Measurements from ENCODE around the gene EFNA2.

EFNA2 gene

GRCh38 chr19:1290703-1291651 is 5.3 kb downstream of the EFNA2 start:
- H3K9me3 ChIP-seq (ENCODE audit: control insufficient read depth in 5 of 5, low read length in 5 of 5) = no peaks in the 10 kb centered on the region
- H3K4me1 ChIP-seq (ENCODE audit: control insufficient read depth in 5 of 5, insufficient read depth in 5 of 5, low read length in 5 of 5) = peaks cover 0 to 17% (median 13%) of the 10 kb centered on the region in 5 donors
- no peak overlapping the region for H3K9ac ChIP-seq (ENCODE audit: low read length in 5 of 5)
- H3K4me3 ChIP-seq (ENCODE audit: low read depth in 1 of 5, low read length in 5 of 5) = no peak overlapping the region
- H3K27me3 ChIP-seq (ENCODE audit: control insufficient read depth in 5 of 5, insufficient read depth in 4 of 5, low read length in 5 of 5) = peaks cover 54 to 93% (median 83%) of the 10 kb centered on the region in 5 donors
- H3K36me3 ChIP-seq (ENCODE audit: control insufficient read depth in 5 of 5, insufficient read depth in 5 of 5, low read length in 5 of 5) = no peaks in the 10 kb centered on the region
- H3K27ac ChIP-seq (ENCODE audit: low read depth, low read length) = no peak overlapping the region

GRCh38 chr19:1291761-1292418 is 6.2 kb downstream of the EFNA2 start:
- no peak overlapping the region for H3K9ac ChIP-seq (ENCODE audit: low read length in 5 of 5)
- H3K27me3 ChIP-seq (ENCODE audit: control insufficient read depth in 5 of 5, insufficient read depth in 4 of 5, low read length in 5 of 5) = peaks cover 53 to 86% (median 77%) of the 10 kb centered on the region in 5 donors
- no peak overlapping the region for H3K4me3 ChIP-seq (ENCODE audit: low read depth in 1 of 5, low read length in 5 of 5)

GRCh38 chr19:1292419-1293151 is 6.9 kb downstream of the EFNA2 start:
- Histone ChIP-seq H3K9ac (ENCODE audit: low read length in 5 of 5) (no peak overlapping the region), H3K27ac (ENCODE audit: low read depth, low read length) (no peak overlapping the region), H3K36me3 (ENCODE audit: control insufficient read depth in 5 of 5, insufficient read depth in 5 of 5, low read length in 5 of 5) (no peaks in the 10 kb centered on the region), H3K4me3 (ENCODE audit: low read depth in 1 of 5, low read length in 5 of 5) (no peak overlapping the region), H3K9me3 (ENCODE audit: control insufficient read depth in 5 of 5, low read length in 5 of 5) (no peaks in the 10 kb centered on the region), H3K27me3 (ENCODE audit: control insufficient read depth in 5 of 5, insufficient read depth in 4 of 5, low read length in 5 of 5) (peaks cover 46 to 80% (median 70%) of the 10 kb centered on the region in 5 donors), H3K4me1 (ENCODE audit: control insufficient read depth in 5 of 5, insufficient read depth in 5 of 5, low read length in 5 of 5) (peaks cover 0 to 9% (median 8%) of the 10 kb centered on the region in 5 donors)

More at GRCh38 chr19:1291761-1292418, 6.2 kb downstream of the EFNA2 start:
- Histone ChIP-seq H3K27ac (ENCODE audit: low read depth, low read length) (no peak overlapping the region), H3K4me1 (ENCODE audit: control insufficient read depth in 5 of 5, insufficient read depth in 5 of 5, low read length in 5 of 5) (peaks cover 0 to 14% (median 9%) of the 10 kb centered on the region in 5 donors), H3K36me3 (ENCODE audit: control insufficient read depth in 5 of 5, insufficient read depth in 5 of 5, low read length in 5 of 5) (no peaks in the 10 kb centered on the region), H3K9me3 (ENCODE audit: control insufficient read depth in 5 of 5, low read length in 5 of 5) (no peaks in the 10 kb centered on the region)

GRCh38 chr19:1293782-1294604 is 8.3 kb downstream of the EFNA2 start:
- Histone ChIP-seq H3K4me3 (ENCODE audit: low read depth in 1 of 5, low read length in 5 of 5) (no peak overlapping the region), H3K4me1 (ENCODE audit: control insufficient read depth in 5 of 5, insufficient read depth in 5 of 5, low read length in 5 of 5) (peaks cover 0 to 6% (median 4%) of the 10 kb centered on the region in 5 donors), H3K27me3 (ENCODE audit: control insufficient read depth in 5 of 5, insufficient read depth in 4 of 5, low read length in 5 of 5) (peaks cover 35 to 65% (median 61%) of the 10 kb centered on the region in 5 donors), H3K9ac (ENCODE audit: low read length in 5 of 5) (no peak overlapping the region), H3K36me3 (ENCODE audit: control insufficient read depth in 5 of 5, insufficient read depth in 5 of 5, low read length in 5 of 5) (no peaks in the 10 kb centered on the region), H3K27ac (ENCODE audit: low read depth, low read length) (no peak overlapping the region), H3K9me3 (ENCODE audit: control insufficient read depth in 5 of 5, low read length in 5 of 5) (no peaks in the 10 kb centered on the region)

- H3K4me3 ChIP-seq (ENCODE audit: low read depth in 1 of 5, low read length in 5 of 5) = no peak overlapping the region
- H3K9ac ChIP-seq (ENCODE audit: low read length in 5 of 5) = no peak overlapping the region
- H3K27me3 ChIP-seq (ENCODE audit: control insufficient read depth in 5 of 5, insufficient read depth in 4 of 5, low read length in 5 of 5) = peaks cover 32 to 60% (median 54%) of the 10 kb centered on the region in 5 donors
- peaks cover 0 to 6% (median 4%) of the 10 kb centered on the region in 5 donors for H3K4me1 ChIP-seq (ENCODE audit: control insufficient read depth in 5 of 5, insufficient read depth in 5 of 5, low read length in 5 of 5)
- H3K27ac ChIP-seq (ENCODE audit: low read depth, low read length) = no peak overlapping the region
- no peaks in the 10 kb centered on the region for H3K36me3 ChIP-seq (ENCODE audit: control insufficient read depth in 5 of 5, insufficient read depth in 5 of 5, low read length in 5 of 5)
- H3K9me3 ChIP-seq (ENCODE audit: control insufficient read depth in 5 of 5, low read length in 5 of 5) = no peaks in the 10 kb centered on the region
Observed at GRCh38 chr19:1294688-1295087, 9.0 kb downstream of the EFNA2 start.

- Histone ChIP-seq H3K36me3 (ENCODE audit: control insufficient read depth in 5 of 5, insufficient read depth in 5 of 5, low read length in 5 of 5) (no peaks in the 10 kb centered on the region), H3K27ac (ENCODE audit: low read depth, low read length) (no peak overlapping the region), H3K27me3 (ENCODE audit: control insufficient read depth in 5 of 5, insufficient read depth in 4 of 5, low read length in 5 of 5) (peaks cover 32 to 57% (median 51%) of the 10 kb centered on the region in 5 donors), H3K9me3 (ENCODE audit: control insufficient read depth in 5 of 5, low read length in 5 of 5) (no peaks in the 10 kb centered on the region), H3K9ac (ENCODE audit: low read length in 5 of 5) (no peak overlapping the region), H3K4me3 (ENCODE audit: low read depth in 1 of 5, low read length in 5 of 5) (no peak overlapping the region), H3K4me1 (ENCODE audit: control insufficient read depth in 5 of 5, insufficient read depth in 5 of 5, low read length in 5 of 5) (peaks cover 0 to 6% (median 4%) of the 10 kb centered on the region in 5 donors)
Observed at GRCh38 chr19:1295169-1296012, 9.7 kb downstream of the EFNA2 start.

GRCh38 chr19:1296078-1296477 is 10.4 kb downstream of the EFNA2 start:
- Histone ChIP-seq H3K4me1 (ENCODE audit: control insufficient read depth in 5 of 5, insufficient read depth in 5 of 5, low read length in 5 of 5) (peaks cover 0 to 6% (median 4%) of the 10 kb centered on the region in 5 donors), H3K4me3 (ENCODE audit: low read depth in 1 of 5, low read length in 5 of 5) (no peak overlapping the region), H3K27me3 (ENCODE audit: control insufficient read depth in 5 of 5, insufficient read depth in 4 of 5, low read length in 5 of 5) (peaks cover 32 to 51% (median 44%) of the 10 kb centered on the region in 5 donors)

GRCh38 chr19:1296575-1297271 is 11.1 kb downstream of the EFNA2 start:
- Histone ChIP-seq H3K9me3 (ENCODE audit: control insufficient read depth in 5 of 5, low read length in 5 of 5) (no peaks in the 10 kb centered on the region), H3K9ac (ENCODE audit: low read length in 5 of 5) (no peak overlapping the region), H3K4me1 (ENCODE audit: control insufficient read depth in 5 of 5, insufficient read depth in 5 of 5, low read length in 5 of 5) (peaks cover 0 to 6% (median 4%) of the 10 kb centered on the region in 5 donors), H3K27me3 (ENCODE audit: control insufficient read depth in 5 of 5, insufficient read depth in 4 of 5, low read length in 5 of 5) (peaks cover 30 to 44% (median 38%) of the 10 kb centered on the region in 5 donors), H3K36me3 (ENCODE audit: control insufficient read depth in 5 of 5, insufficient read depth in 5 of 5, low read length in 5 of 5) (no peaks in the 10 kb centered on the region), H3K4me3 (ENCODE audit: low read depth in 1 of 5, low read length in 5 of 5) (no peak overlapping the region), H3K27ac (ENCODE audit: low read depth, low read length) (no peak overlapping the region)

More at GRCh38 chr19:1296078-1296477, 10.4 kb downstream of the EFNA2 start:
- Histone ChIP-seq H3K27ac (ENCODE audit: low read depth, low read length) (no peak overlapping the region), H3K9ac (ENCODE audit: low read length in 5 of 5) (no peak overlapping the region), H3K36me3 (ENCODE audit: control insufficient read depth in 5 of 5, insufficient read depth in 5 of 5, low read length in 5 of 5) (no peaks in the 10 kb centered on the region), H3K9me3 (ENCODE audit: control insufficient read depth in 5 of 5, low read length in 5 of 5) (no peaks in the 10 kb centered on the region)
